Measurements from ENCODE around the gene TCEAL9.

DNA sequence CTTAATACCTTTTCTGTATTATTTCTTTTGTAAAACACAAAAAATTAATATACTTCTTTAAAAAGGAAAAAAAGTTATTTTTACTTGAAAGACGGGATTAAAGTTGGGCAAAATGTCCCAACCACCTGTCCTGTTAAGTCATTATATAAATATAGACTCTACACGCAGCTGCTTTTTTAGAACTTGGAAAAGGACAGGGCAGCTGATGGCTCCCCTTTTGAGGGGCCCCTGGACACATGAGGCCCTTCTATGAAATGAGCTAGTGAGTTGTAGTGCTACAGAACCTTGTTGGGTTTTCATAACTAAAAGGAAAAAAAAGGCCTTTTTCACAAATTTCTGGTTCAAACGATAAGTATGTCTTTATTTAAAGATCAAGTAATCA lies 44.9 kb upstream of the TCEAL9 start:
- no peak for TF ChIP-seq CTCF (IDR thresholded peaks at IDR 0.05)
- no peak for TF ChIP-seq POLR2A (IDR thresholded peaks at IDR 0.05)

Data from uterus (tissue), 2 donors.